Breast epithelium (tissue), 3 donors: ENCODE results near the gene SPACDR.

Experiments used
- POLR2A ChIP-seq: fragments of 450-650 bp; IDR thresholded peaks from one replicate; pipeline ENCODE4 v1.6.1; 2016; ENCODE audit warnings: antibody characterized with exemption, mild to moderate bottlenecking, moderate library complexity
- POLR2AphosphoS5 ChIP-seq, 3 donors: sonication (generic); formaldehyde crosslinking; IDR thresholded peaks; one replicate each; pipeline ENCODE4 v1.6.1; 2017; ENCODE audit warnings: antibody characterized with exemption in 3 of 3
- TF ChIP-seq, protein P1 (sequence below), 3 donors: fragments of 450-650 bp; IDR thresholded peaks; one replicate each; pipeline ENCODE4 v1.5.1; 2016 to 2017; ENCODE audit warnings: antibody characterized with exemption in 3 of 3, mild to moderate bottlenecking in 3 of 3, moderate library complexity in 3 of 3

DNA sequence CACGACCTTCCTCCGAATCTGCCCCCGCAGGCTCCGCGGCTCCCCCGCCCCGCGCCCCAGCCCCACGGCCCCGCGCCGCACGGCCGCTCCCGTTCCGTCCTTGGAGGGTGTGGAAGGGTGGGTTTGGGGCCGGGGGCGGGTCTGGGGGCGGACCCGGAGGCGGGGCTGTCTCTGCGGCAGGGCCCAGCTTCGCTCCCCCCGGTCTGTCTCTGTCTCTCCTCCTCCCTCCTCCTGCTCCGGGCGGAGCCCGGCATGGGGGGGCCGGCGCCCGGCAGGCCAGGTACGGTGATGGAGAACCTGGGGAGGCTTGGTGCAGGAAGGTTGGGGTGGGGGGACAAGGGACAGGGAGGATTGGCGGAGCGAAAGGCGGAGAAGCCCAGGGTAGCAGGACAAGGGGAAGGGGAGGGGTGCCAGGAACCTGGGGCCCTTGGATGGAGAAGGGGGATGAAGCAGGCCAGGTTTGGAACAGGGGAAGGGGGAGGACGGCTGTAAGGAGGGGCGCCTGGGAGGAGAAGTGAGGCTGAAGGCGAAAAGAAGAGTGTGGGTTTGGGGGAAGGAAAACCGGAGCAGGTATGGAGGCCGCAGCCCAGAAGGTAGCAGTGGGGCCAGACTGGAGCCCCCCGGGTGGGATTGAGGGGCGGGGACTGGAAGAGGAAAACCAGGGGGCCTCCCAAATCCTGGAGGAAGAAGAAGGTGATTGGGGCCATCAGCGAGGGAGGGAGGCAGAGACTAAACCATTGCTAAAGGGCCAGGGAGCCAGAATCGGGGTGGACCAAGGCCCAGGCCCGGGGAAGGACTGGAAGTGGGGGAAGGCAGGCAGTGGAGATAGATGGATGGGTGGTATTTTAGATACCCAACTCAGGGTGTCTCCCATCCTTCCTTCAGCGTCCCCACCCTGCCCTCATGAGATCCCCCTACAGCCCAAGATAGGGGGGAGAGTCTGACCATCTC lies 19.9 kb upstream of the SPACDR start, which contains the start of gene NYAP1:
- TF ChIP-seq, protein P1, sequence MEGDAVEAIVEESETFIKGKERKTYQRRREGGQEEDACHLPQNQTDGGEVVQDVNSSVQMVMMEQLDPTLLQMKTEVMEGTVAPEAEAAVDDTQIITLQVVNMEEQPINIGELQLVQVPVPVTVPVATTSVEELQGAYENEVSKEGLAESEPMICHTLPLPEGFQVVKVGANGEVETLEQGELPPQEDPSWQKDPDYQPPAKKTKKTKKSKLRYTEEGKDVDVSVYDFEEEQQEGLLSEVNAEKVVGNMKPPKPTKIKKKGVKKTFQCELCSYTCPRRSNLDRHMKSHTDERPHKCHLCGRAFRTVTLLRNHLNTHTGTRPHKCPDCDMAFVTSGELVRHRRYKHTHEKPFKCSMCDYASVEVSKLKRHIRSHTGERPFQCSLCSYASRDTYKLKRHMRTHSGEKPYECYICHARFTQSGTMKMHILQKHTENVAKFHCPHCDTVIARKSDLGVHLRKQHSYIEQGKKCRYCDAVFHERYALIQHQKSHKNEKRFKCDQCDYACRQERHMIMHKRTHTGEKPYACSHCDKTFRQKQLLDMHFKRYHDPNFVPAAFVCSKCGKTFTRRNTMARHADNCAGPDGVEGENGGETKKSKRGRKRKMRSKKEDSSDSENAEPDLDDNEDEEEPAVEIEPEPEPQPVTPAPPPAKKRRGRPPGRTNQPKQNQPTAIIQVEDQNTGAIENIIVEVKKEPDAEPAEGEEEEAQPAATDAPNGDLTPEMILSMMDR (IDR thresholded peaks at IDR 0.05), result no peak
- TF ChIP-seq POLR2A (no peak), POLR2AphosphoS5 (IDR thresholded peaks at IDR 0.05) (no peak)
